HepG2 (cell line): ENCODE data around the gene RSPRY1. TPM values are rescaled to one million over a fixed set of nuclear protein-coding genes. Genes with fewer than 3 reads are reported as not detected.
A peak's percentile ranks its signal among the peaks of the same experiment; 100 is the strongest.

Source experiments
- ADNP ChIP-seq: sonication (generic); formaldehyde crosslinking; IDR thresholded peaks from 2 replicates; pipeline ENCODE4 v1.4.0; 2020; ENCODE audit warnings: missing genetic modification reagents
- ASH2L ChIP-seq: fragments of 300-600, 200-600 bp; sonication (generic); IDR thresholded peaks from 2 replicates; pipeline ENCODE4 v1.7.0; 2017; ENCODE audit warnings: low read depth, mild to moderate bottlenecking, moderate library complexity, mixed read lengths, low read length; ENCODE audit not compliant: insufficient read length
- BCLAF1 ChIP-seq: fragments of 450-650 bp; IDR thresholded peaks from 2 replicates; pipeline ENCODE4 v1.6.1; 2017; ENCODE audit warnings: mild to moderate bottlenecking
- CEBPG ChIP-seq: IDR thresholded peaks from 2 replicates; pipeline ENCODE4 v1.6.1; 2016
- E2F2 ChIP-seq: sonication (generic); formaldehyde crosslinking; IDR thresholded peaks from 2 replicates; pipeline ENCODE4 v1.4.0; 2020; ENCODE audit warnings: missing genetic modification reagents, borderline replicate concordance
- LBX2 ChIP-seq: sonication (generic); formaldehyde crosslinking; IDR thresholded peaks from 2 replicates; pipeline ENCODE4 v1.5.0; 2020; ENCODE audit warnings: missing genetic modification reagents, mild to moderate bottlenecking, borderline replicate concordance
- LRRFIP1 ChIP-seq: sonication (generic); formaldehyde crosslinking; conservative IDR thresholded peaks from 2 replicates; pipeline ENCODE4 v1.4.0; 2020; ENCODE audit warnings: missing genetic modification reagents
- NAIF1 ChIP-seq: sonication (generic); formaldehyde crosslinking; IDR thresholded peaks from 2 replicates; pipeline ENCODE4 v1.5.0; 2020; ENCODE audit warnings: mild to moderate bottlenecking, missing genetic modification reagents, borderline replicate concordance
- NR2C2 ChIP-seq: sonication (generic); formaldehyde crosslinking; IDR thresholded peaks from 2 replicates; pipeline ENCODE4 v1.4.0; 2020; ENCODE audit warnings: missing genetic modification reagents, mild to moderate bottlenecking, moderate library complexity, borderline replicate concordance
- PRMT3 ChIP-seq: sonication (generic); formaldehyde crosslinking; IDR thresholded peaks from 2 replicates; pipeline ENCODE4 v1.8.1; 2022; ENCODE audit warnings: low read depth, mild to moderate bottlenecking, moderate library complexity, missing genetic modification reagents, borderline replicate concordance
- RARA ChIP-seq: IDR thresholded peaks from 2 replicates; pipeline ENCODE4 v1.6.1; 2016; ENCODE audit warnings: missing genetic modification reagents, missing compliant biosample characterization
- ZFP91 ChIP-seq: sonication (generic); formaldehyde crosslinking; IDR thresholded peaks from 2 replicates; pipeline ENCODE4 v1.9.0; 2022; ENCODE audit warnings: missing genetic modification reagents, mild to moderate bottlenecking, borderline replicate concordance
- polyA plus RNA-seq, 8 experiments: library from polyadenylated mRNA; depleted of rRNA in 3 of 8; stranded (reverse) in 7 of 8; unstranded in 1 of 8; fragments of >200 nt; fragmentation: Illumina TruSeq in 4 of 8; extraction: Trizol in 4 of 8; gene quantifications; 2 replicates each; pipeline versions ENCODE4 v1.2.1 to v1.2.3, GENCODE V29; 2011 to 2016; ENCODE audit warnings: low read depth in 4 of 8, missing spikeins in 1 of 8, mixed read lengths in 1 of 8; ENCODE audit not compliant: insufficient read depth in 1 of 8
- total RNA-seq, 5 experiments: library from RNA; depleted of rRNA; stranded (reverse); fragments of >200 nt; fragmentation: Illumina TruSeq; extraction: Trizol; gene quantifications; 2 replicates each; pipeline ENCODE4 v1.2.3, GENCODE V29; 2016; ENCODE audit warnings: low read depth in 1 of 5

Gene RSPRY1
- total and polyA plus RNA-seq, 2 of the 13 experiments (the other 11 are each of a cell fraction or from before 2014, with no cell fraction given): 53.4 to 61.0 TPM

GRCh38 chr16:57284209-57284951 lies 98.3 kb downstream of the RSPRY1 start, which contains the start of gene PLLP (continued):
- TF ChIP-seq NR2C2 (CRISPR knock-in tag) (no peak), ADNP (CRISPR knock-in tag) (no peak), LBX2 (CRISPR knock-in tag) (peak; percentile 95; the same call in 1 of the 2 replicates), E2F2 (CRISPR knock-in tag) (peak; percentile 72; the same call in 1 of the 2 replicates), CEBPG (CRISPR knock-in tag) (peak; percentile 35), ZFP91 (CRISPR knock-in tag) (peak; percentile 97), LRRFIP1 (CRISPR knock-in tag) (no peak), BCLAF1 (no peak), ASH2L (peak; percentile 93), NAIF1 (peak; percentile 78; the same call in 1 of the 2 replicates), RARA (CRISPR knock-in tag) (peak; percentile 42), PRMT3 (CRISPR knock-in tag) (peak; percentile 91; the same call in 1 of the 2 replicates)
